Mesendoderm (in vitro differentiated cells): ENCODE results near the gene TSEN54.

Source experiments
- DNase-seq: peaks from one replicate; pipeline ENCODE4 v3.0.0; 2013
- H2AK5ac ChIP-seq: 2 replicates; pipeline ENCODE4 v1.6.1; 2013; ENCODE audit warnings: low read length, inconsistent platforms
- H2BK120ac ChIP-seq: 2 replicates; pipeline ENCODE4 v1.6.1; 2013; ENCODE audit warnings: low read depth, mild to moderate bottlenecking, low read length, moderate library complexity, mixed read lengths
- H2BK15ac ChIP-seq: replicated peaks from 2 replicates; pipeline ENCODE4 v1.6.1; 2013; ENCODE audit warnings: low read depth, mild to moderate bottlenecking, moderate library complexity
- H2BK5ac ChIP-seq: 2 replicates; pipeline ENCODE4 v1.6.1; 2013; ENCODE audit warnings: low read length, inconsistent platforms
- H3K18ac ChIP-seq: 2 replicates; pipeline ENCODE4 v1.6.1; 2013; ENCODE audit warnings: mild to moderate bottlenecking, low read length, mixed read lengths
- H3K23ac ChIP-seq: one replicate; pipeline ENCODE4 v1.6.1; 2013; ENCODE audit warnings: low read length
- H3K27ac ChIP-seq: 2 replicates; pipeline ENCODE4 v1.5.1; 2013; ENCODE audit warnings: low read depth, mild to moderate bottlenecking, inconsistent platforms, low read length, moderate library complexity
- H3K27me3 ChIP-seq: 2 replicates; pipeline ENCODE4 v1.6.1; 2013; ENCODE audit warnings: low read length, control low read depth, mild to moderate bottlenecking, inconsistent platforms; ENCODE audit not compliant: insufficient read depth, poor library complexity
- H3K36me3 ChIP-seq: 2 replicates; pipeline ENCODE4 v1.6.1; 2013; ENCODE audit warnings: low read length, inconsistent platforms; ENCODE audit not compliant: control insufficient read depth, insufficient read depth
- H3K4ac ChIP-seq: one replicate; pipeline ENCODE4 v1.6.1; 2013; ENCODE audit warnings: low read depth, mild to moderate bottlenecking, low read length, moderate library complexity
- H3K4me1 ChIP-seq: 2 replicates; pipeline ENCODE4 v1.6.1; 2013; ENCODE audit warnings: low read depth, low read length, inconsistent platforms; ENCODE audit not compliant: control insufficient read depth
- H3K4me2 ChIP-seq: 2 replicates; pipeline ENCODE4 v1.6.1; 2013; ENCODE audit warnings: low read length
- H3K4me3 ChIP-seq: 2 replicates; pipeline ENCODE4 v1.5.1; 2013; ENCODE audit warnings: mild to moderate bottlenecking, low read length
- H3K56ac ChIP-seq: one replicate; pipeline ENCODE4 v1.6.1; 2013; ENCODE audit warnings: low read length
- H3K79me1 ChIP-seq: 2 replicates; pipeline ENCODE4 v1.6.1; 2013; ENCODE audit warnings: low read length, inconsistent platforms
- H3K79me2 ChIP-seq: 2 replicates; pipeline ENCODE4 v1.6.1; 2013; ENCODE audit warnings: mild to moderate bottlenecking, low read length; ENCODE audit not compliant: control insufficient read depth, insufficient read depth
- H3K9ac ChIP-seq: 2 replicates; pipeline ENCODE4 v1.6.1; 2013; ENCODE audit warnings: low read length, inconsistent platforms
- H4K5ac ChIP-seq: one replicate; pipeline ENCODE4 v1.6.1; 2013; ENCODE audit warnings: low read length
- H4K8ac ChIP-seq: one replicate; pipeline ENCODE4 v1.6.1; 2013; ENCODE audit warnings: low read depth, mild to moderate bottlenecking, control low read depth, low read length, moderate library complexity
- WGBS: extraction: QIAGEN DNeasy Blood & Tissue Kit; methylation state at CpG from one replicate; pipeline ENCODE4 v1.1.7; 2013; ENCODE audit warnings: low lambda C conversion rate, missing lambda C conversion rate; ENCODE audit not compliant: insufficient coverage; ENCODE audit errors: extremely low coverage; 5-methylcytosine and 5-hydroxymethylcytosine counted together

Gene TSEN54

GRCh38 chr17:75549246-75550138, 33.2 kb downstream of the TSEN54 start:
- H3K27me3 ChIP-seq, result no peaks in the 10 kb centered on the region
- H2AK5ac ChIP-seq, result peak overlapping the region; percentile 82
- H3K27ac ChIP-seq, result peak overlapping the region; percentile 13
- DNase-seq, result peak; percentile 84
- H4K8ac ChIP-seq, result no peak overlapping the region
- no peak overlapping the region for H2BK120ac ChIP-seq
- H3K79me2 ChIP-seq, result no peaks in the 10 kb centered on the region
- H3K18ac ChIP-seq, result no peak overlapping the region
- peaks cover 7% of the 10 kb centered on the region for H3K4me1 ChIP-seq
- no peak overlapping the region for H2BK15ac ChIP-seq
- peak overlapping the region; percentile 24 for H3K4me3 ChIP-seq
- H3K4ac ChIP-seq, result no peak overlapping the region
- no peaks in the 10 kb centered on the region for H3K36me3 ChIP-seq
- peak overlapping the region; percentile 91 for H3K56ac ChIP-seq
- peak overlapping the region; percentile 78 for H3K4me2 ChIP-seq
- peak overlapping the region; percentile 84 for H3K9ac ChIP-seq
- no CpG with 5 or more reads among the region's 22 CpGs for WGBS
- H3K23ac ChIP-seq, result no peak overlapping the region
- H4K5ac ChIP-seq, result no peak overlapping the region
- peak overlapping the region; percentile 91 for H2BK5ac ChIP-seq
- peaks cover 1% of the 10 kb centered on the region for H3K79me1 ChIP-seq

GRCh38 chr17:75550139-75550465, 33.8 kb downstream of the TSEN54 start:
- H3K23ac ChIP-seq, result no peak overlapping the region
- no peaks in the 10 kb centered on the region for H3K79me2 ChIP-seq
- peak overlapping the region; percentile 82 for H3K56ac ChIP-seq
- peak overlapping the region; percentile 34 for H3K9ac ChIP-seq
- H3K18ac ChIP-seq, result peak overlapping the region; percentile 19
- H3K36me3 ChIP-seq, result no peaks in the 10 kb centered on the region
- no peak overlapping the region for H2BK15ac ChIP-seq
- H2BK120ac ChIP-seq, result no peak overlapping the region
- peaks cover 1% of the 10 kb centered on the region for H3K79me1 ChIP-seq
- peak overlapping the region; percentile 78 for H3K4me2 ChIP-seq
- no peak overlapping the region for H2BK5ac ChIP-seq
- H4K8ac ChIP-seq, result no peak overlapping the region
- H3K4me3 ChIP-seq, result no peak overlapping the region
- WGBS, result no CpG with 5 or more reads among the region's 4 CpGs
- H3K27ac ChIP-seq, result no peak overlapping the region
- H4K5ac ChIP-seq, result no peak overlapping the region
- no peaks in the 10 kb centered on the region for H3K27me3 ChIP-seq
- no peak overlapping the region for H3K4ac ChIP-seq
- no peak overlapping the region for H2AK5ac ChIP-seq
- no peak for DNase-seq
- peaks cover 7% of the 10 kb centered on the region for H3K4me1 ChIP-seq

GRCh38 chr17:75551266-75551665, 34.9 kb downstream of the TSEN54 start:
- H3K27ac ChIP-seq, result no peak overlapping the region
- no peak overlapping the region for H2BK5ac ChIP-seq

GRCh38 chr17:75552425-75553294, 36.3 kb downstream of the TSEN54 start:
- WGBS, result no CpG with 5 or more reads among the region's 14 CpGs
- no peak overlapping the region for H3K4me3 ChIP-seq

More at GRCh38 chr17:75551266-75551665, 34.9 kb downstream of the TSEN54 start:
- no peak overlapping the region for H4K5ac ChIP-seq
- H3K79me1 ChIP-seq, result peaks cover 1% of the 10 kb centered on the region
- no peak for DNase-seq
- no peaks in the 10 kb centered on the region for H3K36me3 ChIP-seq
- no CpG with 5 or more reads among the region's 7 CpGs for WGBS
- H3K23ac ChIP-seq, result no peak overlapping the region
- H3K56ac ChIP-seq, result no peak overlapping the region
- no peak overlapping the region for H3K4ac ChIP-seq
- peaks cover 7% of the 10 kb centered on the region for H3K4me1 ChIP-seq
- H3K4me3 ChIP-seq, result no peak overlapping the region
- H3K4me2 ChIP-seq, result no peak overlapping the region
- no peaks in the 10 kb centered on the region for H3K79me2 ChIP-seq
- H4K8ac ChIP-seq, result no peak overlapping the region
- no peak overlapping the region for H2AK5ac ChIP-seq
- no peaks in the 10 kb centered on the region for H3K27me3 ChIP-seq
- no peak overlapping the region for H3K18ac ChIP-seq
- H2BK120ac ChIP-seq, result no peak overlapping the region
- no peak overlapping the region for H2BK15ac ChIP-seq
- no peak overlapping the region for H3K9ac ChIP-seq

GRCh38 chr17:75553295-75554110, 37.2 kb downstream of the TSEN54 start:
- Histone ChIP-seq H3K4me2 (no peak overlapping the region), H4K8ac (no peak overlapping the region), H3K4ac (no peak overlapping the region), H3K27me3 (no peaks in the 10 kb centered on the region), H4K5ac (no peak overlapping the region), H3K56ac (no peak overlapping the region), H3K23ac (no peak overlapping the region), H3K79me2 (no peaks in the 10 kb centered on the region), H2BK15ac (no peak overlapping the region), H2BK5ac (no peak overlapping the region), H3K36me3 (no peaks in the 10 kb centered on the region), H3K4me3 (no peak overlapping the region), H2AK5ac (no peak overlapping the region), H2BK120ac (no peak overlapping the region), H3K4me1 (peaks cover 7% of the 10 kb centered on the region), H3K9ac (no peak overlapping the region), H3K79me1 (peaks cover 1% of the 10 kb centered on the region), H3K18ac (no peak overlapping the region), H3K27ac (peak overlapping the region; percentile 34)
- WGBS, result no CpG with 5 or more reads among the region's 8 CpGs
- DNase-seq, result no peak

More at GRCh38 chr17:75552425-75553294, 36.3 kb downstream of the TSEN54 start:
- H3K23ac ChIP-seq, result no peak overlapping the region
- H2BK15ac ChIP-seq, result no peak overlapping the region
- DNase-seq, result peak; percentile 93
- no peak overlapping the region for H3K18ac ChIP-seq
- peaks cover 7% of the 10 kb centered on the region for H3K4me1 ChIP-seq
- no peak overlapping the region for H2BK120ac ChIP-seq
- H3K27ac ChIP-seq, result peak overlapping the region; percentile 73
- H2AK5ac ChIP-seq, result no peak overlapping the region
- H3K36me3 ChIP-seq, result no peaks in the 10 kb centered on the region
- no peak overlapping the region for H2BK5ac ChIP-seq
- no peak overlapping the region for H3K4me2 ChIP-seq
- no peaks in the 10 kb centered on the region for H3K79me2 ChIP-seq
- no peak overlapping the region for H3K9ac ChIP-seq
- no peak overlapping the region for H3K4ac ChIP-seq
- H3K27me3 ChIP-seq, result no peaks in the 10 kb centered on the region
- H3K79me1 ChIP-seq, result peaks cover 1% of the 10 kb centered on the region
- H3K56ac ChIP-seq, result peak overlapping the region; percentile 25
- H4K8ac ChIP-seq, result no peak overlapping the region
- H4K5ac ChIP-seq, result no peak overlapping the region
